Liver (tissue), 3 donors: ENCODE measurements around the gene TMEM161A.

ENCODE experiments used
- EGR1 ChIP-seq, 2 donors: IDR thresholded peaks; 2 replicates each; pipeline ENCODE4 v1.6.1; 2016 to 2018; ENCODE audit warnings: antibody characterized with exemption in 2 of 2, low read depth in 2 of 2
- FOXA1 ChIP-seq: IDR thresholded peaks from 2 replicates; pipeline ENCODE4 v1.6.1; 2016; ENCODE audit warnings: antibody characterized with exemption
- GABPA ChIP-seq, 2 donors: IDR thresholded peaks in 1 of 2; conservative IDR thresholded peaks in 1 of 2; 2 replicates each; pipeline ENCODE4 v1.6.1; 2016; ENCODE audit warnings: antibody characterized with exemption in 2 of 2, mild to moderate bottlenecking in 1 of 2, moderate library complexity in 1 of 2
- HNF4A ChIP-seq, 2 donors: conservative IDR thresholded peaks; 2 replicates each; pipeline ENCODE4 v1.6.1; 2016; ENCODE audit warnings: antibody characterized with exemption in 2 of 2, mild to moderate bottlenecking in 2 of 2
- JUND ChIP-seq, 2 donors: IDR thresholded peaks; 2 replicates each; pipeline ENCODE4 v1.6.1; 2016; ENCODE audit warnings: antibody characterized with exemption in 2 of 2
- RAD21 ChIP-seq, 2 donors: IDR thresholded peaks; 2 replicates each; pipeline ENCODE4 v1.6.1; 2016; ENCODE audit warnings: antibody characterized with exemption in 2 of 2, mild to moderate bottlenecking in 2 of 2
- SP1 ChIP-seq: IDR thresholded peaks from 2 replicates; pipeline ENCODE4 v1.6.1; 2018; ENCODE audit warnings: antibody characterized with exemption, mild to moderate bottlenecking
- TF ChIP-seq, protein P1 (sequence below): fragments of 150-350 bp; IDR thresholded peaks from 2 replicates; pipeline ENCODE4 v1.5.1; 2017; ENCODE audit warnings: improper control_type of control experiment, low read depth, low read length; ENCODE audit not compliant: missing input control
- donor health status: healthy.
- donor health status: healthy.

DNA sequence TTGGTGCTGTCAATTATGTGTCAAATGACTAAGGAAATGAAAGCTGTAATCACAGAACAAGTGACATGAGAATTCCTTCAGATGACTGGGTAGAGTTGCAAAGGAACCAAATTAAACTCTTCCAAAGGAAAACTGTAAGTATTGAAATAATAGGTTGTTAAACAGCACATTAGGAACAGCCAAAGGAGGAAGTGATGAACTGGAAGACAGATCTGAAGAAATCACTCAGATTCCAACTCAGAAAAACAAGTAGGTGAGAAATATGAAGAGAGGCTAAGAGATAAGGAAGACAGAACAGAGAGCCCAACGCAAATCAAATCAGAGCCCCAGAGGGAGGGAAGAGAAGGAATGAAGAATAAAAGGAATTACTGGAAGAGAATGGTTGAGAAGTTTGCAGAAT is 15.4 kb downstream of the TMEM161A start:
- TF ChIP-seq, protein P1, sequence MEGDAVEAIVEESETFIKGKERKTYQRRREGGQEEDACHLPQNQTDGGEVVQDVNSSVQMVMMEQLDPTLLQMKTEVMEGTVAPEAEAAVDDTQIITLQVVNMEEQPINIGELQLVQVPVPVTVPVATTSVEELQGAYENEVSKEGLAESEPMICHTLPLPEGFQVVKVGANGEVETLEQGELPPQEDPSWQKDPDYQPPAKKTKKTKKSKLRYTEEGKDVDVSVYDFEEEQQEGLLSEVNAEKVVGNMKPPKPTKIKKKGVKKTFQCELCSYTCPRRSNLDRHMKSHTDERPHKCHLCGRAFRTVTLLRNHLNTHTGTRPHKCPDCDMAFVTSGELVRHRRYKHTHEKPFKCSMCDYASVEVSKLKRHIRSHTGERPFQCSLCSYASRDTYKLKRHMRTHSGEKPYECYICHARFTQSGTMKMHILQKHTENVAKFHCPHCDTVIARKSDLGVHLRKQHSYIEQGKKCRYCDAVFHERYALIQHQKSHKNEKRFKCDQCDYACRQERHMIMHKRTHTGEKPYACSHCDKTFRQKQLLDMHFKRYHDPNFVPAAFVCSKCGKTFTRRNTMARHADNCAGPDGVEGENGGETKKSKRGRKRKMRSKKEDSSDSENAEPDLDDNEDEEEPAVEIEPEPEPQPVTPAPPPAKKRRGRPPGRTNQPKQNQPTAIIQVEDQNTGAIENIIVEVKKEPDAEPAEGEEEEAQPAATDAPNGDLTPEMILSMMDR: no peak
- TF ChIP-seq GABPA (IDR thresholded peaks at IDR 0.05 in 1 of 2, conservative IDR thresholded peaks at IDR 0.05 in 1 of 2) (no peak), EGR1 (IDR thresholded peaks at IDR 0.05; ENCODE audit: low read depth in 2 of 2) (no peak), FOXA1 (no peak), JUND (IDR thresholded peaks at IDR 0.05) (no peak), RAD21 (IDR thresholded peaks at IDR 0.05) (no peak), HNF4A (conservative IDR thresholded peaks at IDR 0.05) (no peak), SP1 (no peak)
